GM12892 (cell line): ENCODE measurements around the gene LAMTOR3.

Experiments
- POLR2A ChIP-seq: IDR thresholded peaks from 2 replicates; pipeline ENCODE4 v1.6.1; 2011; ENCODE audit warnings: low read depth, low read length, control low read depth
- POLR2AphosphoS5 ChIP-seq: IDR thresholded peaks from 2 replicates; pipeline ENCODE4 v1.6.1; 2011; ENCODE audit warnings: low read depth, low read length, control low read depth
- TAF1 ChIP-seq: IDR thresholded peaks from 2 replicates; pipeline ENCODE4 v1.6.1; 2011; ENCODE audit warnings: low read depth, mild to moderate bottlenecking, control low read depth, low read length, borderline replicate concordance

DNA sequence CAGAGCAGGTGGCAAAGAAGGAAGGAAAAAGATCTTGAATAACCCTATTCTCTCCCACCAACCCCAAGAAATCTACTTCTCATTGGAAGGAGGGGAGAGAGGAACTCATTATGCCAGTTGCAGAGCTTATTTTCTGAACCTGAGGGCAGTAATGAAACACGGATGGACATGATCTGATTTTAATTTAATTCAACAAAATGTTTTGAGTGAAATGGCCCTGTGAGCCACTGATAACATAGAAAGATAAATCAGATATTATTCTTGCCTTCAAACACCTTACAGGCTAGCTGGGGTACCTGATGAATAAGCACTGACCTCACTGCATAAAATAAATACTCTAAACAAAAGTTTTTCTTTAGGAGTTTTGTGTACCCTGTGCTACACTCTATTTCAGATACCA lies 47.3 kb downstream of the LAMTOR3 start:
- TF ChIP-seq POLR2A: no peak
- TF ChIP-seq POLR2AphosphoS5: no peak
- no peak for TF ChIP-seq TAF1
